Common myeloid progenitor, CD34-positive (primary cell): ENCODE data around the gene SLC10A4.

Experiments used
- CTCF ChIA-PET: fragments of 350-600 bp; sonication (Branson Sonifier 250); formaldehyde crosslinking; loops from one replicate; lab custom pipeline; 2021; ENCODE audit warnings: antibody characterized with exemption; lab: Charles Lee
- POLR2A ChIA-PET: fragments of 350-600 bp; sonication (Branson Sonifier 250); formaldehyde crosslinking; loops from one replicate; lab custom pipeline; 2021; ENCODE audit warnings: antibody characterized with exemption; lab: Charles Lee
- DNase-seq, 3 donors: peaks; one replicate each; pipeline versions ENCODE4 v3.0.0 to v3.0.0-alpha.2; 2013
- H3K27ac ChIP-seq, 2 experiments: 1 replicate in 1 of 2; 2 replicates in 1 of 2; pipeline ENCODE4 v1.7.0; 2013; ENCODE audit warnings: inconsistent platforms in 2 of 2, low read length in 2 of 2, mild to moderate bottlenecking in 2 of 2, low read depth in 1 of 2, moderate library complexity in 1 of 2; ENCODE audit not compliant: severe bottlenecking in 2 of 2, insufficient read depth in 1 of 2, poor library complexity in 1 of 2
- H3K27me3 ChIP-seq, 5 experiments: replicated peaks in 2 of 5; 1 replicate in 3 of 5; 2 replicates in 2 of 5; pipeline versions ENCODE4 v1.6.1 to v1.7.0; 2013; ENCODE audit warnings: low read length in 4 of 5, mild to moderate bottlenecking in 2 of 5, moderate library complexity in 2 of 5, inconsistent platforms in 1 of 5; ENCODE audit not compliant: insufficient read depth in 5 of 5, control insufficient read depth in 4 of 5
- H3K36me3 ChIP-seq, 4 experiments: 1 replicate in 2 of 4; 2 replicates in 2 of 4; pipeline versions ENCODE4 v1.6.1 to v1.7.0; 2013; ENCODE audit warnings: low read length in 3 of 4, control low read depth in 1 of 4, mild to moderate bottlenecking in 1 of 4; ENCODE audit not compliant: control insufficient read depth in 4 of 4, insufficient read depth in 4 of 4
- H3K4me1 ChIP-seq, 4 experiments: 1 replicate in 3 of 4; 2 replicates in 1 of 4; pipeline versions ENCODE4 v1.6.1 to v1.7.1; 2013; ENCODE audit warnings: low read length in 3 of 4, mild to moderate bottlenecking in 3 of 4, control low read depth in 1 of 4, inconsistent platforms in 1 of 4, moderate library complexity in 1 of 4; ENCODE audit not compliant: control insufficient read depth in 4 of 4, insufficient read depth in 4 of 4; ENCODE audit errors: control extremely low read depth in 1 of 4
- H3K4me3 ChIP-seq, 7 experiments: 1 replicate in 4 of 7; 2 replicates in 3 of 7; pipeline versions ENCODE4 v1.5.1 to v1.7.0; 2013; ENCODE audit warnings: mild to moderate bottlenecking in 7 of 7, low read length in 6 of 7, moderate library complexity in 6 of 7, inconsistent platforms in 2 of 7, low read depth in 2 of 7, control low read depth in 1 of 7; ENCODE audit not compliant: insufficient read depth in 4 of 7, control insufficient read depth in 1 of 7; ENCODE audit errors: extremely low read depth in 1 of 7
- H3K9me3 ChIP-seq, 5 experiments: 1 replicate in 4 of 5; 2 replicates in 1 of 5; pipeline versions ENCODE4 v1.6.1 to v1.7.1; 2013; ENCODE audit warnings: low read length in 4 of 5, mild to moderate bottlenecking in 2 of 5, inconsistent platforms in 1 of 5, low read depth in 1 of 5, moderate library complexity in 1 of 5; ENCODE audit not compliant: control insufficient read depth in 4 of 5, insufficient read depth in 2 of 5; ENCODE audit errors: control extremely low read depth in 1 of 5
- WGBS: methylation state at CpG from one replicate; pipeline ENCODE4 v1.1.5; 2013; ENCODE audit not compliant: insufficient coverage; 5-methylcytosine and 5-hydroxymethylcytosine counted together

The SLC10A4 gene

DNA sequence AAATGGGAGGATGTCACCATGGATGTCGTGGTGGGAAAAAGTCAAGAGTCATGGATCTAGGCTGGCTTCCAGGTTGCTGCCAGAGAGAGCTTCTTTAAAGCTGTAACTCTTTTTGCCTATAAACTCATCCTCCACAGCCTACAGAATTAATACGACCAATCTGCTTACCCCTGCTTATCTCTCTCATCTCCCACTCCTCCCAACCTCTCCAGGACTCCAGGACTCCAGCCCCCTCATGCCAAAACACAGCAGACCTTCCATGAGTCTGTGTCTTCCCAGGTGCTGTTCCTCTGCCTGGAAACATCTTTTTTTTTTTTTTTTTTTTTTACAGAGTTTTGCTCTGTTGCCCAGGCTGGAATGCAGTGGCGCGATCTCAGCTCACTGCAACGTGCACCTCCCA is 15.3 kb upstream of the SLC10A4 start:
- ChIA-PET POLR2A (no interaction called here), CTCF (interaction anchor here (0.6 kb wide), 2 partner anchors 128 to 164 kb away, joined by 3 read pairs; no protein-coding TSS in a partner anchor)
- H3K36me3 ChIP-seq = no peaks in the 10 kb centered on the region
- 50% methylated on average over 2 of the region's 5 CpGs for WGBS
- H3K27ac ChIP-seq = no peak overlapping the region
- no peaks in the 10 kb centered on the region for H3K4me1 ChIP-seq
- DNase-seq = no peak
- no peaks in the 10 kb centered on the region for H3K27me3 ChIP-seq
- no peak overlapping the region for H3K4me3 ChIP-seq
- peaks cover 0 to 2% (median 0%) of the 10 kb centered on the region in 5 experiments for H3K9me3 ChIP-seq

DNA sequence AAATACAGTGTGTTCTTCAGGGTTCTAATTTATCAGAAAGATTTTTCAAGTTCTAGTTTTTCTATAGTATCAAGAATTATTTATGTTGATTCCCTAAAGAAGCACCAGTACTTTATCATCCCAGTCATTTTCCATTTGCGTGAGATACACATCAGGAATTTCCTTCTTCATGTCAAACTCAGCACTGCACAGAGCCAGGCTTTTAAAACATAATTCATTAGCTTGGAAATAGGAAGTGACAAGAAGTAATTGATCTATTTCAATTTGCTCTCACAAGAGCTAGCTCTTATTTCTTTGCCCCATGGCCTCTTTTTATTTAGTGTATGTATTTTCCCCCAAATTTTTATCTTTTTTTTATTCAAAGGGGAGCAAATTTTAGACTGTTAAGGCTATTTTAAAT is 13.0 kb upstream of the SLC10A4 start:
- no peaks in the 10 kb centered on the region for H3K27me3 ChIP-seq
- ChIA-PET CTCF (no interaction called here), POLR2A (no interaction called here)
- no peaks in the 10 kb centered on the region for H3K4me1 ChIP-seq
- DNase-seq = no peak
- WGBS = no CpG with 5 or more reads among the region's 1 CpG
- H3K27ac ChIP-seq = no peak overlapping the region
- no peaks in the 10 kb centered on the region for H3K9me3 ChIP-seq
- no peaks in the 10 kb centered on the region for H3K36me3 ChIP-seq
- no peak overlapping the region for H3K4me3 ChIP-seq

DNA sequence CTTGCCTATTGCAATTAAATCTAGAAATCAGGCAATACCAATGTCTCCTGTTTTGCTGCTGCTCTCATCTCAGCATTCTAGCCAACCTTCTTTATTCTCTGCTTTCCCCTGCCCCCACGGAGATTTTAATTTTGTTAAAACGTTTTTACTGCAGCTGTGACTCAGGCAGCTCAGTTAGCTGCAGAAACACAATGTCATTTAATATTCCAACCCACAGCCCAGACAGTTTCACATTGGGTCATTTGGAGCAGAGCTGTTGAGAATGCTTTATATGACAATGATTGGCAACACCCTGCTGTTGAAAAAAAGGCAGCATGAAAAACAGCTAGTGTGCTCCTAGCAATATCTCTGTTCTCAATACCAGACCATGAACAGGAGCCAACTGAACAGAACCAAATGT is 12.6 kb upstream of the SLC10A4 start:
- ChIA-PET POLR2A (no interaction called here), CTCF (no interaction called here)
- H3K36me3 ChIP-seq = no peaks in the 10 kb centered on the region
- no peak for DNase-seq
- 50% methylated on average over 2 of the region's 2 CpGs for WGBS
- no peak overlapping the region for H3K27ac ChIP-seq
- H3K4me3 ChIP-seq = no peak overlapping the region
- H3K27me3 ChIP-seq = no peaks in the 10 kb centered on the region
- no peaks in the 10 kb centered on the region for H3K4me1 ChIP-seq
- H3K9me3 ChIP-seq = no peaks in the 10 kb centered on the region

DNA sequence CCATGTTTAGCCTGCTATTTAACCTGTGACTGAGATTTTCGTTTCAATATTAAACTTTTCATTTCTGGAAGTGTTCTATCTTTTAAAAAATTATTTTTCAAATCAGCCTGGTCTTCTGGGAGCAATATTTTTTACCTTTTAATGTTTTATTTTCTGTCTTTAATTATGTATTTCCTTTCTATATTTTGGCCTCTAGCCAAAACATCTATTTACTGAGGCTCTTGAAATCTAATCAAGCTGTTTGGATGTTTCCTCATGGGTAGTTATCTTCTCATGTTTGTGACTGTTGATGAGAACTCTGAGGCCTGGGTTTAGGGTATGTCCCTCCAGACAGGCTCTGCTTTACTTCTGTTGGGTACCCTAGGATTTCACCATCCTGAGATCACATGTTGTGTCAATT is 10.3 kb upstream of the SLC10A4 start:
- CTCF ChIA-PET = no interaction called here
- no CpG with 5 or more reads among the region's 1 CpG for WGBS

DNA sequence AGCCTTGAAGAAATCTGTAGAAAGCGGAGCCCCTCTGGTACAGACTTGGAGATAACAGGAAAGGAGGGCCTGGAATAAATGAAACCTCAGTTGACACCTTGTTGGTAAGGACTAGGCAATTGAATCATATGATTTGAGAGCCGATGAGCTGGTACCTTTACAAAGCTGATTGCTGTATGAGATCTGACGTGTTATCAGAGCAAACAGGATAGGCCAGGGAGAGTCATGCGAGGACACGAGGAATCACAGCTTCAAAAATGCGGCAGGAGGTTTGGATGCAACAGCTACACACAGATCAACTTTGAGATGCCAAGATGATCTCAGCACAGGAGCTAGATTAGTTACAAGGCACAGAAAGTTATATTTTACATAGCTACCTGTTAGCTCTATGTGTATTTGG is 7.4 kb upstream of the SLC10A4 start:
- no peak overlapping the region for H3K27ac ChIP-seq
- no peaks in the 10 kb centered on the region for H3K4me1 ChIP-seq
- POLR2A ChIA-PET = no interaction called here
- no peaks in the 10 kb centered on the region for H3K9me3 ChIP-seq
- no peak for DNase-seq
- 97% methylated on average over 6 of the region's 6 CpGs for WGBS
- CTCF ChIA-PET = interaction anchor here (0.6 to 1.4 kb wide), 2 partner anchors 12 to 29 kb away, joined by 3 to 4 read pairs; no protein-coding TSS in a partner anchor
- H3K36me3 ChIP-seq = no peaks in the 10 kb centered on the region
- H3K27me3 ChIP-seq = peaks cover 0 to 8% (median 4%) of the 10 kb centered on the region in 5 experiments
- no peak overlapping the region for H3K4me3 ChIP-seq

More for the DNA sequence above, 10.3 kb upstream of the SLC10A4 start:
- Histone ChIP-seq H3K36me3 (no peaks in the 10 kb centered on the region), H3K27ac (no peak overlapping the region), H3K27me3 (peaks cover 0 to 2% (median 0%) of the 10 kb centered on the region in 5 experiments), H3K4me3 (no peak overlapping the region), H3K4me1 (no peaks in the 10 kb centered on the region), H3K9me3 (no peaks in the 10 kb centered on the region)
- POLR2A ChIA-PET = no interaction called here
- DNase-seq = no peak

DNA sequence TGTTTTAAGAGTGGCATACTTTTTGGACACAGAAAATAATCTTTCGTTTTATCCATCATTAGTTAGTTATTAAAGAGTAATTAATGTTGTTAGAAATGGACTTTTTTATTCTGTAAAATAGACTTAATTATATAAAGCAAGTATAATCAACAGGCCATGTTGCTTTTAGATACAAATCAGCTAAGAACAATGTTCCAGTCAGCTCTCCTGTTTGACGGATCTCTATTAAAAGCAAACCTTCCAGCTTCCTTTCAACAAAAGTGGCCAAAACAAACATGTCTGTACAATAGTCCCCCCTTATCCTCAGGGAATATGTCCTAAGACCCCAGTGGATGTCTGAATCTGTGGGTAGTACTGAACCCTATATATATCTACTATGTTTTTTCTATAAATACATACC is 4.9 kb upstream of the SLC10A4 start:
- H3K27me3 ChIP-seq = peaks cover 2 to 30% (median 24%) of the 10 kb centered on the region in 5 experiments
- 100% methylated on average over 1 of the region's 2 CpGs for WGBS
- H3K4me1 ChIP-seq = peaks cover 0 to 5% (median under 1%) of the 10 kb centered on the region in 4 experiments
- no peak overlapping the region for H3K4me3 ChIP-seq
- no peak overlapping the region for H3K27ac ChIP-seq
- H3K36me3 ChIP-seq = no peaks in the 10 kb centered on the region
- ChIA-PET CTCF (no interaction called here), POLR2A (no interaction called here)
- no peaks in the 10 kb centered on the region for H3K9me3 ChIP-seq
- DNase-seq = no peak

DNA sequence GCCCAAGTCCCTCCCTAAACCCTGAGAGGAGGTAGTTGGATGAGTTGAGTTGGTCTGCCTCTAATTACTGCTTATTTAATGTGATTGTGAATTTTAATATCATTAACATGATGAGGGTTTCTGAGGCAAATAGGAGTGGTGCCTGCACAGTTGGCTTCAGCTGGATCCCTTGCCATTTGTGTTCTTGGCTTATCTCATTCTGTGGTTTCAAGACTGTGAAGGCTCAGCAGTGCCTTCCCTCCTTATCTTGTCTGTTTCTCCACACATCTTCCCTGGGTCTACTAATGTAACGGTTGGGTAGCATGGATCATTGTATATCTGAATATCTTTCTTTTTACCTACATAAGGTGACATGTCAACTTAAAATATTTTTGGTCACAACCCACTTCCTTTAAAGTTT is 1.6 kb upstream of the SLC10A4 start:
- Histone ChIP-seq H3K27ac (no peak overlapping the region), H3K4me1 (peaks cover 0 to 22% (median 11%) of the 10 kb centered on the region in 4 experiments), H3K27me3 (peaks cover 20 to 62% (median 39%) of the 10 kb centered on the region in 5 experiments), H3K9me3 (peaks cover 0 to 8% (median 0%) of the 10 kb centered on the region in 5 experiments), H3K4me3 (no peak overlapping the region), H3K36me3 (no peaks in the 10 kb centered on the region)
- peak in 1 of 3 donors; percentile 38 for DNase-seq
- CTCF ChIA-PET = interaction anchor here (1.0 to 1.3 kb wide), 3 partner anchors 18 to 35 kb away, joined by 3 to 4 read pairs (median 3); no protein-coding TSS in a partner anchor
- POLR2A ChIA-PET = no interaction called here
- WGBS = no CpG with 5 or more reads among the region's 1 CpG
